ENCODE results near the gene ATP6V1F. TPM values are rescaled to one million over a fixed set of nuclear protein-coding genes. Genes with fewer than 3 reads are reported as not detected.

Gene ATP6V1F
- total RNA-seq, 1 experiment from 2014 or later, result 169 TPM

GRCh38 chr7:128865996-128866877, 3.6 kb downstream of the ATP6V1F start:
- H3K4me3 ChIP-seq, result no peak overlapping the region
- peaks cover 25% of the 10 kb centered on the region; the same call in 1 of the 2 replicates for H3F3A ChIP-seq (ENCODE audit: insufficient read depth, low read depth)
- no peaks in the 10 kb centered on the region for H3K27me3 ChIP-seq (ENCODE audit: insufficient read depth, low read depth)
- H3K4me2 ChIP-seq, result no peak overlapping the region
- no peak overlapping the region for H3K27ac ChIP-seq
- H3K9me2 ChIP-seq (ENCODE audit: insufficient read depth), result no peaks in the 10 kb centered on the region
- DNase-seq, result no peak
- no peak overlapping the region for H2AFZ ChIP-seq
- H3K36me3 ChIP-seq (ENCODE audit: low read depth), result no peaks in the 10 kb centered on the region
- BruUV-seq (replicated peaks), result no TSS peak
- ChIA-PET POLR2A (ENCODE audit: unreplicated experiment) (no interaction called here), CTCF (no interaction called here)
- H4K20me1 ChIP-seq (ENCODE audit: insufficient read depth), result peaks cover 5% of the 10 kb centered on the region
- no peak for TF ChIP-seq EZH2 (IDR thresholded peaks at IDR 0.05; ENCODE audit: low read depth)
- no peak for TF ChIP-seq CTCF (conservative IDR thresholded peaks at IDR 0.05)
- intact Hi-C loops (cut with micrococcal nuclease; ENCODE audit: unreplicated experiment), result no loop called here
- H3K4me1 ChIP-seq (replicated peaks; ENCODE audit: insufficient read depth), result peaks cover 29% of the 10 kb centered on the region
- H3K9me3 ChIP-seq (ENCODE audit: insufficient read depth, low read depth), result no peaks in the 10 kb centered on the region
- peaks cover 21% of the 10 kb centered on the region for H3K79me2 ChIP-seq (ENCODE audit: low read depth)

- TF ChIP-seq EZH2 (IDR thresholded peaks at IDR 0.05; ENCODE audit: low read depth) (no peak), CTCF (conservative IDR thresholded peaks at IDR 0.05) (no peak)
- H3K9me3 ChIP-seq (ENCODE audit: insufficient read depth, low read depth), result no peaks in the 10 kb centered on the region
- intact Hi-C loops (cut with micrococcal nuclease; ENCODE audit: unreplicated experiment), result no loop called here
- H3K79me2 ChIP-seq (ENCODE audit: low read depth), result peaks cover 21% of the 10 kb centered on the region
- peaks cover 35% of the 10 kb centered on the region for H3F3A ChIP-seq (ENCODE audit: insufficient read depth, low read depth)
- DNase-seq, result no peak
- no peaks in the 10 kb centered on the region for H3K36me3 ChIP-seq (ENCODE audit: low read depth)
- ChIA-PET CTCF (no interaction called here), POLR2A (ENCODE audit: unreplicated experiment) (no interaction called here)
- H3K9me2 ChIP-seq (ENCODE audit: insufficient read depth), result no peaks in the 10 kb centered on the region
- BruUV-seq (replicated peaks), result no TSS peak
- H3K27me3 ChIP-seq (ENCODE audit: insufficient read depth, low read depth), result no peaks in the 10 kb centered on the region
- H2AFZ ChIP-seq, result no peak overlapping the region
- H4K20me1 ChIP-seq (ENCODE audit: insufficient read depth), result peaks cover 5% of the 10 kb centered on the region
- no peak overlapping the region for H3K4me2 ChIP-seq
- no peak overlapping the region for H3K27ac ChIP-seq
- H3K4me3 ChIP-seq, result no peak overlapping the region
- H3K4me1 ChIP-seq (replicated peaks; ENCODE audit: insufficient read depth), result peaks cover 34% of the 10 kb centered on the region
These were observed 4.6 kb downstream of the ATP6V1F start for GRCh38 chr7:128867241-128867640.

GRCh38 chr7:128867842-128868623, 5.4 kb downstream of the ATP6V1F start:
- H3K36me3 ChIP-seq (ENCODE audit: low read depth), result no peaks in the 10 kb centered on the region
- intact Hi-C loops (cut with micrococcal nuclease; ENCODE audit: unreplicated experiment), result no loop called here
- H3K79me2 ChIP-seq (ENCODE audit: low read depth), result peaks cover 18% of the 10 kb centered on the region
- H3K4me3 ChIP-seq, result peak overlapping the region; percentile 60; the same call in 1 of the 2 replicates
- H3K27me3 ChIP-seq (ENCODE audit: insufficient read depth, low read depth), result no peaks in the 10 kb centered on the region
- H3K27ac ChIP-seq, result no peak overlapping the region
- H3K4me1 ChIP-seq (replicated peaks; ENCODE audit: insufficient read depth), result peaks cover 42% of the 10 kb centered on the region
- H2AFZ ChIP-seq, result no peak overlapping the region
- peak overlapping the region; percentile 93 for H3K4me2 ChIP-seq
- BruUV-seq (replicated peaks), result no TSS peak
- H3F3A ChIP-seq (ENCODE audit: insufficient read depth, low read depth), result peaks cover 37% of the 10 kb centered on the region
- ChIA-PET CTCF (no interaction called here), POLR2A (ENCODE audit: unreplicated experiment) (no interaction called here)
- TF ChIP-seq EZH2 (IDR thresholded peaks at IDR 0.05; ENCODE audit: low read depth), result no peak
- no peak for TF ChIP-seq CTCF (conservative IDR thresholded peaks at IDR 0.05)
- DNase-seq, result no peak
- no peaks in the 10 kb centered on the region for H3K9me2 ChIP-seq (ENCODE audit: insufficient read depth)
- H4K20me1 ChIP-seq (ENCODE audit: insufficient read depth), result peaks cover 5% of the 10 kb centered on the region
- H3K9me3 ChIP-seq (ENCODE audit: insufficient read depth, low read depth), result no peaks in the 10 kb centered on the region

All from PC-9 (cell line).